Upper lobe of left lung (tissue), 4 donors: ENCODE measurements around the gene TMEM182.

Experiments used
- CTCF ChIP-seq, 6 experiments: fragments of 450-650 bp in 4 of 6; fragments of 200-600 bp in 2 of 6; sonication (generic) in 2 of 6; IDR thresholded peaks; one replicate each; pipeline ENCODE4 v1.5.1; 2016 to 2019; ENCODE audit warnings: antibody characterized with exemption in 6 of 6
- EP300 ChIP-seq, 4 donors: sonication (generic); formaldehyde crosslinking; IDR thresholded peaks; one replicate each; pipeline ENCODE4 v1.5.1; 2017; ENCODE audit warnings: antibody characterized with exemption in 4 of 4, control low read depth in 2 of 4
- POLR2A ChIP-seq, 4 donors: fragments of 450-650 bp; IDR thresholded peaks; one replicate each; pipeline ENCODE4 v1.5.1; 2016 to 2017; ENCODE audit warnings: antibody characterized with exemption in 4 of 4, mild to moderate bottlenecking in 2 of 4

GRCh38 chr2:102852867-102853266 lies 91.0 kb downstream of the TMEM182 start:
- TF ChIP-seq POLR2A (IDR thresholded peaks at IDR 0.05) (no peak), EP300 (IDR thresholded peaks at IDR 0.05) (no peak), CTCF (IDR thresholded peaks at IDR 0.05) (no peak)
